IMR-90 (cell line): ENCODE data around the gene LMLN. TPM values are rescaled to one million over a fixed set of nuclear protein-coding genes. Genes with fewer than 3 reads are reported as not detected.

Experiments used
- ATAC-seq: fragments of 200-7000 bp; cut with Tn5 transposase; 2 replicates; pipeline ENCODE4 v1.9.1; 2020; ENCODE audit warnings: low read depth, mild to moderate bottlenecking, moderate library complexity
- BruUV-seq: library from RNA; stranded (reverse); fragments of 400-500 nt; replicated peaks from 2 replicates; lab custom pipeline; 2021; lab: Mats Ljungman, UMichigan
- CTCF ChIA-PET: fragments of 300-600 bp; formaldehyde crosslinking; extraction: SDS; loops from one replicate; lab custom pipeline; 2021; ENCODE audit warnings: antibody characterized with exemption; lab: Yijun Ruan, JAX
- POLR2A ChIA-PET: fragments of 300-600 bp; sonication (Branson Sonifier 250); formaldehyde crosslinking; loops from one replicate; lab custom pipeline; 2022; ENCODE audit warnings: antibody characterized with exemption; ENCODE audit not compliant: unreplicated experiment; lab: Charles Lee
- DNase-seq: peaks from one replicate; pipeline ENCODE4 v3.0.0; 2013
- H2AFZ ChIP-seq: replicated peaks from 2 replicates; pipeline ENCODE3; 2013; ENCODE audit warnings: low read length, mild to moderate bottlenecking; ENCODE audit not compliant: poor library complexity
- H2AK5ac ChIP-seq: 2 replicates; pipeline ENCODE4 v1.6.1; 2013; ENCODE audit warnings: low read depth, low read length, inconsistent platforms
- H2AK9ac ChIP-seq: replicated peaks from 2 replicates; pipeline ENCODE3; 2013; ENCODE audit warnings: mild to moderate bottlenecking, low read depth, low read length, moderate library complexity; ENCODE audit not compliant: poor library complexity
- H2BK120ac ChIP-seq: 2 replicates; pipeline ENCODE4 v1.6.1; 2013; ENCODE audit warnings: low read depth, low read length, inconsistent platforms
- H2BK15ac ChIP-seq: 3 replicates; pipeline ENCODE4 v1.6.1; 2013; ENCODE audit warnings: low read depth, low read length, inconsistent platforms
- H2BK20ac ChIP-seq: 2 replicates; pipeline ENCODE4 v1.6.1; 2013; ENCODE audit warnings: low read depth, mild to moderate bottlenecking, inconsistent platforms, low read length, moderate library complexity
- H2BK5ac ChIP-seq: 2 replicates; pipeline ENCODE4 v1.6.1; 2013; ENCODE audit warnings: mild to moderate bottlenecking, low read depth, low read length, inconsistent platforms; ENCODE audit not compliant: poor library complexity, severe bottlenecking
- H3K14ac ChIP-seq: replicated peaks from 2 replicates; pipeline ENCODE4 v1.6.1; 2013; ENCODE audit warnings: low read depth, low read length, inconsistent platforms
- H3K18ac ChIP-seq: 2 replicates; pipeline ENCODE4 v1.6.1; 2013; ENCODE audit warnings: low read depth, low read length, control low read depth
- H3K23ac ChIP-seq: 2 replicates; pipeline ENCODE4 v1.6.1; 2013; ENCODE audit warnings: low read depth, low read length, inconsistent platforms
- H3K27ac ChIP-seq: 2 replicates; pipeline ENCODE4 v1.5.1; 2013; ENCODE audit warnings: mild to moderate bottlenecking, control low read depth, low read length; ENCODE audit not compliant: insufficient read depth
- H3K27me3 ChIP-seq: 2 replicates; pipeline ENCODE4 v1.6.1; 2013; ENCODE audit warnings: low read length; ENCODE audit not compliant: control insufficient read depth, insufficient read depth
- H3K36me3 ChIP-seq: 2 replicates; pipeline ENCODE4 v1.6.1; 2013; ENCODE audit warnings: low read length, mixed read lengths; ENCODE audit not compliant: control insufficient read depth, insufficient read depth
- H3K4ac ChIP-seq: 2 replicates; pipeline ENCODE4 v1.6.1; 2013; ENCODE audit warnings: low read depth, low read length, inconsistent platforms
- H3K4me1 ChIP-seq: 2 replicates; pipeline ENCODE4 v1.6.1; 2013; ENCODE audit warnings: low read length, mixed read lengths; ENCODE audit not compliant: control insufficient read depth, insufficient read depth
- H3K4me2 ChIP-seq: 2 replicates; pipeline ENCODE4 v1.6.1; 2013; ENCODE audit warnings: low read depth, mild to moderate bottlenecking, control low read depth, low read length, moderate library complexity
- H3K4me3 ChIP-seq: 2 replicates; pipeline ENCODE4 v1.5.1; 2013; ENCODE audit warnings: low read depth, mild to moderate bottlenecking, control low read depth, low read length, moderate library complexity; ENCODE audit not compliant: insufficient read depth
- H3K56ac ChIP-seq: 2 replicates; pipeline ENCODE4 v1.6.1; 2013; ENCODE audit warnings: low read length, inconsistent platforms; ENCODE audit not compliant: insufficient read depth; ENCODE audit errors: extremely low read depth
- H3K79me1 ChIP-seq, 2 experiments: 2 replicates each; pipeline ENCODE4 v1.6.1; 2013; ENCODE audit warnings: low read length in 2 of 2, inconsistent platforms in 1 of 2, low read depth in 1 of 2
- H3K9ac ChIP-seq: 2 replicates; pipeline ENCODE4 v1.6.1; 2013; ENCODE audit warnings: low read depth, low read length, control low read depth
- H3K9me1 ChIP-seq: 2 replicates; pipeline ENCODE4 v1.6.1; 2013; ENCODE audit warnings: low read length, inconsistent platforms; ENCODE audit not compliant: insufficient read depth
- H3K9me3 ChIP-seq: 2 replicates; pipeline ENCODE4 v1.6.1; 2013; ENCODE audit warnings: low read length; ENCODE audit not compliant: control insufficient read depth, insufficient read depth
- H4K20me1 ChIP-seq: 2 replicates; pipeline ENCODE4 v1.6.1; 2013; ENCODE audit warnings: low read length, inconsistent platforms; ENCODE audit not compliant: insufficient read depth
- H4K5ac ChIP-seq: 2 replicates; pipeline ENCODE4 v1.6.1; 2013; ENCODE audit warnings: mild to moderate bottlenecking, low read depth, low read length, control low read depth
- H4K8ac ChIP-seq, 2 experiments: 2 replicates each; pipeline ENCODE4 v1.6.1; 2013; ENCODE audit warnings: low read depth in 2 of 2, low read length in 2 of 2, control low read depth in 1 of 2, inconsistent platforms in 1 of 2
- H4K91ac ChIP-seq: 2 replicates; pipeline ENCODE4 v1.6.1; 2013; ENCODE audit warnings: low read depth, low read length, inconsistent platforms; ENCODE audit not compliant: insufficient read depth
- MXI1 ChIP-seq: IDR thresholded peaks from 2 replicates; pipeline ENCODE4 v1.6.1; 2012; ENCODE audit warnings: low read depth, mild to moderate bottlenecking, low read length, moderate library complexity, borderline replicate concordance
- POLR2A ChIP-seq: IDR thresholded peaks from 2 replicates; pipeline ENCODE4 v1.6.1; 2012; ENCODE audit warnings: mild to moderate bottlenecking, low read depth, low read length
- RFX5 ChIP-seq: IDR thresholded peaks from 2 replicates; pipeline ENCODE4 v1.8.0; 2012; ENCODE audit warnings: low read depth, mild to moderate bottlenecking, low read length, moderate library complexity
- USF2 ChIP-seq: fragments of 150-350 bp; IDR thresholded peaks from 2 replicates; pipeline ENCODE4 v1.6.1; 2017; ENCODE audit warnings: mild to moderate bottlenecking, antibody characterized with exemption, low read length, low read depth
- WGBS, 2 experiments: methylation state at CpG; one replicate each; pipeline versions ENCODE4 v1.1.5 to v1.1.7; 2013; ENCODE audit warnings: missing lambda C conversion rate in 2 of 2; ENCODE audit not compliant: insufficient read length in 1 of 2; ENCODE audit errors: extremely low coverage in 2 of 2; 5-methylcytosine and 5-hydroxymethylcytosine counted together
- dilution Hi-C: fragments of 300-500 bp; cut with HindIII; formaldehyde crosslinking; loops from one replicate; pipeline ENCODE4 v1.14.3; 2018; ENCODE audit warnings: low sequenced_read_pairs; ENCODE audit not compliant: unreplicated experiment
- in situ Hi-C: fragments of 300-500 bp; cut with MboI; formaldehyde crosslinking; loops from 3 replicates; pipeline ENCODE4 v1.14.3; 2019; ENCODE audit warnings: low sequenced_read_pairs, inconsistent platforms, mixed read lengths
- intact Hi-C: fragments of 100-400 bp; cut with micrococcal nuclease; formaldehyde crosslinking; loops from 2 replicates; pipeline ENCODE4 v1.10.0; 2022
- polyA plus RNA-seq, 3 experiments: library from polyadenylated mRNA; depleted of rRNA; stranded (reverse); fragments of >200 nt; gene quantifications; 2 replicates each; pipeline ENCODE4 v1.2.3, GENCODE V29; 2012; ENCODE audit warnings: low replicate concordance in 1 of 3
- total RNA-seq: library from RNA; depleted of rRNA; stranded (reverse); fragments of >200 nt; gene quantifications from 2 replicates; pipeline ENCODE4 v1.2.3, GENCODE V29; 2012

LMLN gene
- total and polyA plus RNA-seq, 2 of the 4 experiments (the other 2 are of a cell fraction) = 3.3 to 3.9 TPM

GRCh38 chr3:198088421-198088955 is 128.5 kb downstream of the LMLN start:
- in situ Hi-C loops (no loop called here), dilution Hi-C loops (no loop called here), intact Hi-C loops (loop anchor here (10.0 kb wide), 1 partner anchor 184 kb away; no protein-coding TSS in a partner anchor)
- Histone ChIP-seq H2AK9ac (no peak overlapping the region), H3K9ac (no peak overlapping the region), H2BK20ac (no peak overlapping the region), H3K18ac (no peak overlapping the region), H4K91ac (no peak overlapping the region), H2BK15ac (no peak overlapping the region), H4K5ac (no peak overlapping the region), H3K4me1 (no peaks in the 10 kb centered on the region), H2AFZ (no peak overlapping the region), H3K9me1 (no peaks in the 10 kb centered on the region), H3K9me3 (no peaks in the 10 kb centered on the region), H3K36me3 (no peaks in the 10 kb centered on the region), H3K56ac (no peak overlapping the region), H2BK120ac (no peak overlapping the region), H3K27ac (no peak overlapping the region), H4K20me1 (no peaks in the 10 kb centered on the region), H3K4me2 (no peak overlapping the region), H3K14ac (no peak overlapping the region), H3K4me3 (no peak overlapping the region), H2AK5ac (no peak overlapping the region), H3K79me1 (no peaks in the 10 kb centered on the region), H3K27me3 (peaks cover 22% of the 10 kb centered on the region), H3K4ac (no peak overlapping the region), H4K8ac (no peak overlapping the region), H3K23ac (no peak overlapping the region), H2BK5ac (no peak overlapping the region)
- ATAC-seq (no peak), DNase-seq (no peak)
- no peak for TF ChIP-seq USF2
- no peak for TF ChIP-seq RFX5
- no peak for TF ChIP-seq MXI1
- TF ChIP-seq POLR2A = no peak
- POLR2A ChIA-PET = no interaction called here
- BruUV-seq = no TSS peak
- CTCF ChIA-PET = no interaction called here
- WGBS, 2 experiments = no CpG with 5 or more reads among the region's 3 CpGs
